K562 (cell line): Measurements from ENCODE around the gene DAPK2. TPM values are rescaled to one million over a fixed set of nuclear protein-coding genes. Genes with fewer than 3 reads are reported as not detected.

Source experiments
- ATAC-seq: fragments of 200-7000 bp; cut with Tn5 transposase; 3 replicates; pipeline ENCODE4 v1.9.1; 2020; ENCODE audit warnings: moderate library complexity
- BruUV-seq: library from RNA; stranded (reverse); fragments of 400-500 nt; replicated peaks from 2 replicates; lab custom pipeline; 2021; lab: Mats Ljungman, UMichigan
- CTCF ChIA-PET: fragments of 300-600 bp; formaldehyde crosslinking; extraction: SDS; loops from one replicate; lab custom pipeline; 2021; ENCODE audit warnings: low intra/inter-chr PET ratio; lab: Yijun Ruan, JAX
- POLR2A ChIA-PET: fragments of 300-600, 350-650 bp; sonication (Branson Sonifier 250); formaldehyde crosslinking; extraction: SDS; loops from one replicate; lab custom pipeline; 2021; ENCODE audit warnings: antibody characterized with exemption, inconsistent platforms; lab: Yijun Ruan, JAX
- DNase-seq, 4 experiments: peaks; one replicate each; pipeline versions ENCODE4 v3.0.0 to v3.0.0-alpha.2; 2011 to 2018; ENCODE audit warnings: low spot score in 3 of 4, mixed read lengths in 3 of 4; ENCODE audit errors: extremely low read depth in 1 of 4
- FAIRE-seq: peaks from 2 replicates; lab custom pipeline; 2011; peaks lifted over from hg19 to GRCh38; lab: Jason Lieb, UNC
- H2AFZ ChIP-seq: 2 replicates; pipeline ENCODE4 v1.6.0; 2011; ENCODE audit warnings: low read depth, low read length, control low read depth, inconsistent platforms
- H3K27ac ChIP-seq: fragments of 200-600 bp; 3 replicates; pipeline ENCODE4 v1.8.0; 2011; ENCODE audit warnings: low read depth, mild to moderate bottlenecking, control low read depth, inconsistent platforms, low read length, moderate library complexity, mixed read lengths; ENCODE audit errors: extremely low read depth
- H3K27me3 ChIP-seq, 2 experiments: fragments of 300-600 bp in 1 of 2; 2 replicates in 1 of 2; 3 replicates in 1 of 2; pipeline versions ENCODE4 v1.6.0 to v1.8.0; 2011; ENCODE audit warnings: inconsistent platforms in 2 of 2, low read length in 2 of 2, mild to moderate bottlenecking in 1 of 2, mixed read lengths in 1 of 2, moderate library complexity in 1 of 2; ENCODE audit not compliant: control insufficient read depth in 2 of 2, insufficient read depth in 2 of 2
- H3K36me3 ChIP-seq: fragments of 300-600 bp; 3 replicates; pipeline ENCODE4 v1.8.0; 2011; ENCODE audit warnings: mild to moderate bottlenecking, low read length, inconsistent platforms; ENCODE audit not compliant: control insufficient read depth, insufficient read depth
- H3K4me1 ChIP-seq, 2 experiments: fragments of 200-600 bp in 1 of 2; replicated peaks in 1 of 2; 2 replicates in 1 of 2; 3 replicates in 1 of 2; pipeline versions ENCODE4 v1.5.1 to v1.8.0; 2011; ENCODE audit warnings: inconsistent platforms in 2 of 2, low read length in 2 of 2, mild to moderate bottlenecking in 1 of 2, mixed read lengths in 1 of 2, moderate library complexity in 1 of 2; ENCODE audit not compliant: control insufficient read depth in 2 of 2, insufficient read depth in 2 of 2
- H3K4me2 ChIP-seq: 2 replicates; pipeline ENCODE4 v1.6.1; 2011; ENCODE audit warnings: low read length, control low read depth, inconsistent platforms, mixed read lengths; ENCODE audit not compliant: insufficient read depth
- H3K4me3 ChIP-seq: fragments of 200-600 bp; sonication (generic), shearing (Covaris generic); 2 replicates; pipeline ENCODE4 v1.5.1; 2016; ENCODE audit warnings: control low read depth, inconsistent platforms
- H3K79me2 ChIP-seq: fragments of 200-600 bp; 3 replicates; pipeline ENCODE4 v1.8.0; 2011; ENCODE audit warnings: low read length, inconsistent platforms; ENCODE audit not compliant: control insufficient read depth, insufficient read depth
- H3K9ac ChIP-seq, 2 experiments: 2 replicates each; pipeline versions ENCODE4 v1.6.0 to v1.6.1; 2011; ENCODE audit warnings: low read depth in 2 of 2, low read length in 2 of 2, control low read depth in 1 of 2, inconsistent platforms in 1 of 2, mild to moderate bottlenecking in 1 of 2, mixed read lengths in 1 of 2; ENCODE audit not compliant: insufficient read depth in 1 of 2
- H3K9me1 ChIP-seq: one replicate; pipeline ENCODE4 v1.6.0; 2011; ENCODE audit warnings: inconsistent platforms, mild to moderate bottlenecking, low read length, moderate library complexity; ENCODE audit not compliant: control insufficient read depth, insufficient read depth
- H3K9me3 ChIP-seq: replicated peaks from 2 replicates; pipeline ENCODE4 v1.5.1; 2011; ENCODE audit warnings: low read depth, low read length, inconsistent platforms; ENCODE audit not compliant: control insufficient read depth, insufficient read depth
- H4K20me1 ChIP-seq: replicated peaks from 2 replicates; pipeline ENCODE4 v1.6.1; 2011; ENCODE audit warnings: low read length, inconsistent platforms, mixed read lengths; ENCODE audit not compliant: control insufficient read depth, insufficient read depth
- FOXA3 ChIP-seq, 2 experiments: fragments of 450-650 bp in 1 of 2; sonication (generic) in 1 of 2; formaldehyde crosslinking; IDR thresholded peaks in 1 of 2; conservative IDR thresholded peaks in 1 of 2; 2 replicates each; pipeline versions ENCODE4 v1.4.0 to v1.8.0; 2020 to 2022; ENCODE audit warnings: mild to moderate bottlenecking in 2 of 2, missing genetic modification reagents in 1 of 2
- FOXM1 ChIP-seq, 2 experiments: fragments of 450-650 bp in 1 of 2; sonication (generic) in 1 of 2; formaldehyde crosslinking in 1 of 2; IDR thresholded peaks; 2 replicates each; pipeline versions ENCODE4 v1.6.1 to v1.9.0; 2017 to 2022; ENCODE audit warnings: low read depth in 2 of 2, mild to moderate bottlenecking in 2 of 2, missing genetic modification reagents in 1 of 2, moderate library complexity in 1 of 2
- MLLT1 ChIP-seq, 2 experiments: fragments of 450-650 bp; IDR thresholded peaks; 2 replicates each; pipeline ENCODE4 v1.6.1; 2016
- RBM22 ChIP-seq: fragments of 200-400 bp; formaldehyde crosslinking; IDR thresholded peaks from 2 replicates; pipeline ENCODE4 v1.6.1; 2018; ENCODE audit warnings: low read length, low read depth; ENCODE audit not compliant: poor library complexity, severe bottlenecking
- SMARCA5 ChIP-seq: fragments of 450-650 bp; IDR thresholded peaks from 2 replicates; pipeline ENCODE4 v1.6.1; 2016
- TGIF2 ChIP-seq: sonication (generic); formaldehyde crosslinking; IDR thresholded peaks from 2 replicates; pipeline ENCODE4 v1.8.1; 2022; ENCODE audit warnings: mild to moderate bottlenecking, missing genetic modification reagents, moderate library complexity
- XRCC4 ChIP-seq: IDR thresholded peaks from one replicate; pipeline ENCODE4 v1.6.1; 2011; ENCODE audit not compliant: insufficient read depth, insufficient read length; ENCODE audit errors: extremely low read depth
- WGBS: fragments of 100-300 bp; shearing (Covaris generic); methylation state at CpG from one replicate; pipeline ENCODE4 v1.1.6; 2016; ENCODE audit warnings: low coverage, mixed read lengths; ENCODE audit not compliant: insufficient coverage; ENCODE audit errors: missing lambda C conversion rate; 5-methylcytosine and 5-hydroxymethylcytosine counted together
- in situ Hi-C: fragments of 300-500 bp; cut with MboI; formaldehyde crosslinking; loops from 4 replicates; pipeline ENCODE4 v1.15.0; 2018; ENCODE audit warnings: inconsistent platforms, mixed read lengths
- intact Hi-C: fragments of 100-400 bp; cut with micrococcal nuclease; formaldehyde crosslinking; loops from 2 replicates; pipeline ENCODE4 v1.14.2; 2022
- polyA plus RNA-seq, 8 experiments: library from polyadenylated mRNA; depleted of rRNA in 4 of 8; stranded (reverse) in 5 of 8; unstranded in 3 of 8; fragments of >200 nt; fragmentation: Nextera tagmentation in 2 of 8; fragmentation: Illumina TruSeq in 1 of 8; extraction: Ambion mirVana in 2 of 8; extraction: Trizol in 1 of 8; gene quantifications; 2 replicates each; pipeline versions ENCODE4 v1.2.1 to v1.2.3, GENCODE V29; 2011 to 2014; ENCODE audit warnings: inconsistent platforms in 1 of 8, missing spikeins in 1 of 8
- total RNA-seq, 7 experiments: library from RNA; depleted of rRNA in 6 of 7; stranded (reverse); fragments of >200 nt in 6 of 7; fragmentation: Illumina TruSeq in 2 of 7; extraction: Trizol in 2 of 7; gene quantifications; 2 replicates each; pipeline versions ENCODE4 v1.2.1 to v1.2.3, GENCODE V29; 2011 to 2021; ENCODE audit warnings: low replicate concordance in 1 of 7
- TF ChIP-seq, protein P1 (sequence below): fragments of 450-650 bp; conservative IDR thresholded peaks from 2 replicates; pipeline ENCODE4 v1.6.1; 2016; ENCODE audit warnings: missing genetic modification characterization, low read depth, mild to moderate bottlenecking, missing compliant biosample characterization, moderate library complexity
- TF ChIP-seq, protein P2 (sequence below): sonication (generic); formaldehyde crosslinking; IDR thresholded peaks from 2 replicates; pipeline ENCODE4 v1.8.1; 2022; ENCODE audit warnings: missing genetic modification reagents

DAPK2 gene
- total and polyA plus RNA-seq, 9 of the 15 experiments (the other 6 are each of a cell fraction or from before 2014, with no cell fraction given): 0.14 to 5.2 (median 2.2) TPM

DNA sequence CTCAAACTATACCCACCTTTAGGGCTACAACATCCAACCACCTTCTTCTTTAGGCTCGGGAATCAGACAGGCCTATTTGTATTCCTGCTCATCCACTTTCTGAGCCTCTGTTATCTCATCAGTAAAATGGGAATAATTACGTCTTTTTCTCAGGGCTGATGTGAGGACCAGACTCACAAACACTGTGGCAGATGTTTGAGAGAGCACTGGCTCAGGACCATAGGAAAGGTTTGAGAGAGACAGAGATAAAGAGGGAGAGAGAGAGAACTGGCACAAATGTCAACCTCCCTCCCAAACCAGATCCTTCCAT lies 4.8 kb upstream of the DAPK2 start:
- no peaks in the 10 kb centered on the region for H3K36me3 ChIP-seq
- DNase-seq: no peak
- no peak overlapping the region for H3K4me2 ChIP-seq
- FAIRE-seq: no peak
- TF ChIP-seq SMARCA5: no peak
- H2AFZ ChIP-seq: no peak overlapping the region
- in situ Hi-C loops (loop anchor here (5.0 to 25.0 kb wide), 4 partner anchors 229 to 764 kb away; partner anchors contain the start of gene APH1B), intact Hi-C loops (no loop called here)
- peaks cover 8 to 22% of the 10 kb centered on the region in 2 experiments; a peak in 3 of 5 replicates for H3K4me1 ChIP-seq
- no peaks in the 10 kb centered on the region for H3K9me1 ChIP-seq
- no TSS peak for BruUV-seq
- no peak overlapping the region for H3K4me3 ChIP-seq
- H3K79me2 ChIP-seq: no peaks in the 10 kb centered on the region
- H3K27ac ChIP-seq: no peak overlapping the region
- H3K9ac ChIP-seq: no peak overlapping the region
- 53% methylated on average over 2 of the region's 2 CpGs for WGBS
- ChIA-PET POLR2A (interaction anchor here (0.7 kb wide), 1 partner anchor 1045 kb away, joined by 3 read pairs; no protein-coding TSS in a partner anchor), CTCF (no interaction called here)
- H4K20me1 ChIP-seq: no peaks in the 10 kb centered on the region
- H3K27me3 ChIP-seq: no peaks in the 10 kb centered on the region
- no peaks in the 10 kb centered on the region for H3K9me3 ChIP-seq
- no peak for ATAC-seq

DNA sequence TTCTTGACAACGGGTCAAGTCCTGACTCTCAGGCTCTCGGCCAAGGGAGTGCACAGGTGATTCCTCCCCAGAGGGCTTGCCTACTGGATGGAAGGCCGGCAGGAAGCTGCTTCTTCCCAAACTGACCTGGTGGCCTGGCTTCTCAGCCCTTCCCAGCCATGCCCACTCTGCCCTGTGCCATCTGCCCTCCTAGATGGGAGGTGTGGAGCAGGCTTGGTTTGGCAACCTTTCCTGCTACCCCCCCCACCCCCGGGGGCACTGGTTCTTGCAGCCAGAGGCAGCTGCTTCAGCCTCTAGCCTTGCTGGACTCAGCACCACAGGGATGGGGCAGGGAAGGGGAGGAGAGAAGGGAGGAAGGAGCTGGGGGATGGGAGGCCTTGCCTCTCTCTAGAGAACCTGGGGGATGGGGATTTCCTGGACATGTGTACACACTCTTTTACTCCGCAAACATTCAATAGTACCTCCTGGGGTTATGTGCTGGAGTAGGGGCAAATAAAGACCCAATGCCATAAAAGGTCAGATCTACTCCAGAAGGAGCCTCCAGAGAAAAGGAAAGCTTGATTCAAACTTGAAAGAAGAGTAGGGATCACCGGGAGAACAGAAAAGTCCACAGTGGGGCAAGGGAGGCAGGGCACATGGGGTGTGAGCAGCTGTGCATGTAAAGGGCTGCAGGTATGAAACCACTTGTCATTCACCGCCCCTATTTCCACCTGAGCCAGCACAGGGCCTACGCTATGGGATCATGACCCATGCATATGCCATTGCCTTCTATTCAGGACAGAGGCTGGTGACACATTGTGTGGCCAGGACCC lies 4.2 kb upstream of the DAPK2 start:
- Histone ChIP-seq H2AFZ (peak overlapping the region; percentile 14; the same call in 1 of the 2 replicates), H4K20me1 (no peaks in the 10 kb centered on the region), H3K4me2 (no peak overlapping the region), H3K9ac (no peak overlapping the region; a peak in 1 of 4 replicates), H3K4me1 (peaks cover 8 to 27% of the 10 kb centered on the region in 2 experiments; a peak in 3 of 5 replicates), H3K79me2 (no peaks in the 10 kb centered on the region), H3K27ac (no peak overlapping the region), H3K9me3 (no peaks in the 10 kb centered on the region), H3K4me3 (no peak overlapping the region), H3K27me3 (no peaks in the 10 kb centered on the region), H3K36me3 (no peaks in the 10 kb centered on the region), H3K9me1 (no peaks in the 10 kb centered on the region)
- CTCF ChIA-PET: no interaction called here
- no peak for FAIRE-seq
- intact Hi-C loops (no loop called here), in situ Hi-C loops (loop anchor here (5.0 to 25.0 kb wide), 4 partner anchors 228 to 763 kb away; partner anchors contain the start of gene APH1B)
- BruUV-seq: no TSS peak
- no peak for DNase-seq
- no peak for ATAC-seq
- 54% methylated on average over 8 of the region's 8 CpGs for WGBS
- POLR2A ChIA-PET: interaction anchor here (0.7 kb wide), 2 partner anchors 122 to 1044 kb away, joined by 3 read pairs; no protein-coding TSS in a partner anchor
- TF ChIP-seq RBM22 (no peak), FOXM1 (IDR thresholded peaks at IDR 0.05; ENCODE audit: low read depth) (no peak), FOXM1 (CRISPR knock-in tag; IDR thresholded peaks at IDR 0.05; ENCODE audit: low read depth) (no peak), TGIF2 (CRISPR knock-in tag) (no peak), XRCC4 (no peak), FOXA3 (CRISPR knock-in tag; conservative IDR thresholded peaks at IDR 0.05 in 1 of 2, IDR thresholded peaks at IDR 0.05 in 1 of 2) (no peak), MLLT1 (IDR thresholded peaks at IDR 0.05) (no peak)
- TF ChIP-seq, protein P1, sequence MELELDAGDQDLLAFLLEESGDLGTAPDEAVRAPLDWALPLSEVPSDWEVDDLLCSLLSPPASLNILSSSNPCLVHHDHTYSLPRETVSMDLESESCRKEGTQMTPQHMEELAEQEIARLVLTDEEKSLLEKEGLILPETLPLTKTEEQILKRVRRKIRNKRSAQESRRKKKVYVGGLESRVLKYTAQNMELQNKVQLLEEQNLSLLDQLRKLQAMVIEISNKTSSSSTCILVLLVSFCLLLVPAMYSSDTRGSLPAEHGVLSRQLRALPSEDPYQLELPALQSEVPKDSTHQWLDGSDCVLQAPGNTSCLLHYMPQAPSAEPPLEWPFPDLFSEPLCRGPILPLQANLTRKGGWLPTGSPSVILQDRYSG: no peak
- TF ChIP-seq, protein P2, sequence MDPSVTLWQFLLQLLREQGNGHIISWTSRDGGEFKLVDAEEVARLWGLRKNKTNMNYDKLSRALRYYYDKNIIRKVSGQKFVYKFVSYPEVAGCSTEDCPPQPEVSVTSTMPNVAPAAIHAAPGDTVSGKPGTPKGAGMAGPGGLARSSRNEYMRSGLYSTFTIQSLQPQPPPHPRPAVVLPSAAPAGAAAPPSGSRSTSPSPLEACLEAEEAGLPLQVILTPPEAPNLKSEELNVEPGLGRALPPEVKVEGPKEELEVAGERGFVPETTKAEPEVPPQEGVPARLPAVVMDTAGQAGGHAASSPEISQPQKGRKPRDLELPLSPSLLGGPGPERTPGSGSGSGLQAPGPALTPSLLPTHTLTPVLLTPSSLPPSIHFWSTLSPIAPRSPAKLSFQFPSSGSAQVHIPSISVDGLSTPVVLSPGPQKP: no peak
